SK-N-SH (cell line): ENCODE measurements around the gene PDE4D. TPM values are rescaled to one million over a fixed set of nuclear protein-coding genes. Genes with fewer than 3 reads are reported as not detected.

ENCODE experiments used
- CTCF ChIA-PET: fragments of 300-600, 350-600 bp; formaldehyde crosslinking; extraction: SDS; loops from one replicate; lab custom pipeline; 2021; lab: Yijun Ruan, JAX
- POLR2A ChIA-PET: fragments of 350-600 bp; sonication (Branson Sonifier 250); formaldehyde crosslinking; extraction: SDS; loops from one replicate; lab custom pipeline; 2020; ENCODE audit warnings: antibody characterized with exemption, inconsistent platforms; lab: Yijun Ruan, JAX
- DNase-seq: peaks from one replicate; pipeline ENCODE4 v3.0.0; 2012
- H2AFZ ChIP-seq: fragments of 200-600 bp; sonication (generic); 2 replicates; pipeline ENCODE4 v1.8.1; 2016; ENCODE audit warnings: antibody characterized with exemption, mild to moderate bottlenecking, low read depth
- H3F3A ChIP-seq: fragments of 200-600 bp; sonication (generic); replicated peaks from 2 replicates; pipeline ENCODE3; 2016; ENCODE audit warnings: antibody characterized with exemption, mild to moderate bottlenecking; ENCODE audit not compliant: insufficient read depth
- H3K27ac ChIP-seq, 2 experiments: fragments of 200-500 bp in 1 of 2; fragments of 200-600 bp in 1 of 2; sonication (Bioruptor generic) in 1 of 2; sonication (generic), shearing (Covaris generic) in 1 of 2; 2 replicates each; pipeline versions ENCODE4 v1.5.1 to v1.6.1; 2014 to 2016; ENCODE audit warnings: low read depth in 2 of 2, inconsistent platforms in 1 of 2, low read length in 1 of 2, mild to moderate bottlenecking in 1 of 2, mixed read lengths in 1 of 2
- H3K27me3 ChIP-seq: fragments of 200-600 bp; sonication (generic), shearing (Covaris generic); 2 replicates; pipeline ENCODE4 v1.6.1; 2016; ENCODE audit warnings: mixed run types; ENCODE audit not compliant: insufficient read depth
- H3K36me3 ChIP-seq, 2 experiments: fragments of 200-500 bp in 1 of 2; fragments of 200-600 bp in 1 of 2; sonication (Bioruptor generic) in 1 of 2; sonication (generic) in 1 of 2; replicated peaks in 1 of 2; 2 replicates each; pipeline versions ENCODE3 to v1.5.1; 2014 to 2016; ENCODE audit warnings: low read length in 1 of 2, mild to moderate bottlenecking in 1 of 2; ENCODE audit not compliant: insufficient read depth in 2 of 2, control insufficient read depth in 1 of 2
- H3K4me1 ChIP-seq, 2 experiments: fragments of 200-500 bp in 1 of 2; fragments of 200-600 bp in 1 of 2; sonication (Bioruptor generic) in 1 of 2; sonication (generic), shearing (Covaris generic) in 1 of 2; 2 replicates each; pipeline versions ENCODE4 v1.5.1 to v1.6.1; 2014 to 2016; ENCODE audit warnings: low read depth in 1 of 2, low read length in 1 of 2, mixed run types in 1 of 2; ENCODE audit not compliant: insufficient read depth in 2 of 2, control insufficient read depth in 1 of 2
- H3K4me2 ChIP-seq: fragments of 200-600 bp; sonication (generic), shearing (Covaris generic); 2 replicates; pipeline ENCODE4 v1.6.1; 2017; ENCODE audit warnings: mixed run types
- H3K4me3 ChIP-seq, 2 experiments: fragments of 200-500 bp in 1 of 2; fragments of 200-600 bp in 1 of 2; sonication (Bioruptor generic) in 1 of 2; sonication (generic), shearing (Covaris generic) in 1 of 2; 2 replicates each; pipeline versions ENCODE4 v1.5.1 to v1.8.1; 2014 to 2016; ENCODE audit warnings: low read depth in 2 of 2, inconsistent platforms in 1 of 2, low read length in 1 of 2, mild to moderate bottlenecking in 1 of 2, mixed read lengths in 1 of 2, moderate library complexity in 1 of 2
- H3K79me2 ChIP-seq: fragments of 200-600 bp; sonication (generic); 2 replicates; pipeline ENCODE4 v1.8.1; 2017; ENCODE audit warnings: mild to moderate bottlenecking; ENCODE audit not compliant: insufficient read depth
- H3K9ac ChIP-seq: fragments of 200-600 bp; sonication (generic); 2 replicates; pipeline ENCODE4 v1.6.1; 2017; ENCODE audit warnings: mixed run types
- H3K9me2 ChIP-seq: fragments of 200-600 bp; sonication (generic); 2 replicates; pipeline ENCODE4 v1.6.1; 2017; ENCODE audit warnings: mixed run types
- H3K9me3 ChIP-seq: fragments of 200-600 bp; sonication (generic); 2 replicates; pipeline ENCODE4 v1.6.1; 2017; ENCODE audit warnings: mixed run types, mild to moderate bottlenecking, moderate library complexity
- H4K20me1 ChIP-seq: fragments of 200-600 bp; sonication (generic); 2 replicates; pipeline ENCODE4 v1.6.1; 2017; ENCODE audit warnings: mild to moderate bottlenecking, mixed run types; ENCODE audit not compliant: insufficient read depth
- CHD2 ChIP-seq: fragments of 150-350 bp; IDR thresholded peaks from 2 replicates; pipeline ENCODE4 v1.6.1; 2018; ENCODE audit warnings: low read length; ENCODE audit not compliant: partially characterized antibody
- CTCF ChIP-seq: fragments of 200-600 bp; sonication (generic); IDR thresholded peaks from 2 replicates; pipeline ENCODE4 v1.6.1; 2017; ENCODE audit warnings: antibody characterized with exemption, mild to moderate bottlenecking, moderate library complexity
- GABPA ChIP-seq: IDR thresholded peaks from 2 replicates; pipeline ENCODE4 v1.4.0; 2012; ENCODE audit warnings: low read depth, mild to moderate bottlenecking
- IRF3 ChIP-seq: fragments of 150-350 bp; IDR thresholded peaks from 2 replicates; pipeline ENCODE4 v1.6.1; 2016; ENCODE audit warnings: mild to moderate bottlenecking, low read depth, low read length
- POLR2AphosphoS5 ChIP-seq: IDR thresholded peaks from 2 replicates; pipeline ENCODE4 v1.6.1; 2012; ENCODE audit warnings: low read depth, low read length
- RFX5 ChIP-seq: IDR thresholded peaks from 2 replicates; pipeline ENCODE4 v1.6.1; 2012; ENCODE audit warnings: mild to moderate bottlenecking, improper control_type of control experiment, low read length
- WGBS: methylation state at CpG from one replicate; pipeline ENCODE4 v1.1.6; 2017; ENCODE audit warnings: low lambda C conversion rate; 5-methylcytosine and 5-hydroxymethylcytosine counted together
- polyA plus RNA-seq, 3 experiments: library from polyadenylated mRNA; depleted of rRNA; stranded (reverse); fragments of >200 nt; gene quantifications; 2 replicates each; pipeline ENCODE4 v1.2.3, GENCODE V29; 2012

PDE4D gene
- polyA plus RNA-seq, 1 of the 3 experiments (the other 2 are of a cell fraction): 2.4 TPM

GRCh38 chr5:59027145-59027907 lies 866.2 kb downstream of the PDE4D start:
- DNase-seq: no peak
- H3K79me2 ChIP-seq: no peaks in the 10 kb centered on the region

GRCh38 chr5:59025734-59026133 lies 867.8 kb downstream of the PDE4D start:
- POLR2A ChIA-PET: no interaction called here
- H4K20me1 ChIP-seq: no peaks in the 10 kb centered on the region
- H3K9me2 ChIP-seq: no peaks in the 10 kb centered on the region
- H3K4me2 ChIP-seq: no peak overlapping the region
- peaks cover 6% of the 10 kb centered on the region for H3K9me3 ChIP-seq
- H2AFZ ChIP-seq: no peak overlapping the region
- no peaks in the 10 kb centered on the region for H3K36me3 ChIP-seq
- no peak for DNase-seq
- peaks cover 0 to 3% of the 10 kb centered on the region in 2 experiments; a peak in 1 of 4 replicates for H3K4me1 ChIP-seq
- no peaks in the 10 kb centered on the region for H3K27me3 ChIP-seq
- H3K4me3 ChIP-seq: no peak overlapping the region
- peak overlapping the region in 1 of 2 experiments; percentile 58; a peak in 2 of 4 replicates for H3K27ac ChIP-seq
- TF ChIP-seq RFX5 (no peak), GABPA (no peak), POLR2AphosphoS5 (no peak), IRF3 (no peak), CHD2 (no peak)
- no peaks in the 10 kb centered on the region for H3K79me2 ChIP-seq
- CTCF ChIA-PET: no interaction called here
- 100% methylated on average over 1 of the region's 1 CpG for WGBS
- H3F3A ChIP-seq: no peaks in the 10 kb centered on the region
- no peak overlapping the region for H3K9ac ChIP-seq

More at GRCh38 chr5:59027145-59027907, 866.2 kb downstream of the PDE4D start:
- H2AFZ ChIP-seq: no peak overlapping the region
- H3K4me3 ChIP-seq: no peak overlapping the region
- 94% methylated on average over 6 of the region's 6 CpGs for WGBS
- H3K27ac ChIP-seq: no peak overlapping the region
- H3K9me3 ChIP-seq: peaks cover 6% of the 10 kb centered on the region
- no peaks in the 10 kb centered on the region for H4K20me1 ChIP-seq
- peaks cover 0 to 3% of the 10 kb centered on the region in 2 experiments; a peak in 1 of 4 replicates for H3K4me1 ChIP-seq
- H3K9me2 ChIP-seq: no peaks in the 10 kb centered on the region
- ChIA-PET CTCF (interaction anchor here (0.8 to 1.7 kb wide), 4 partner anchors 20 to 148 kb away, joined by 3 to 13 read pairs (median 4); no protein-coding TSS in a partner anchor), POLR2A (interaction anchor here (1.0 kb wide), 1 partner anchor 97 kb away, joined by 3 read pairs; no protein-coding TSS in a partner anchor)
- no peak overlapping the region for H3K4me2 ChIP-seq
- no peaks in the 10 kb centered on the region for H3F3A ChIP-seq
- no peaks in the 10 kb centered on the region for H3K27me3 ChIP-seq
- TF ChIP-seq CTCF: no peak
- H3K9ac ChIP-seq: no peak overlapping the region
- H3K36me3 ChIP-seq: no peaks in the 10 kb centered on the region
